ENCODE data around the gene ANKRD63.

DNA sequence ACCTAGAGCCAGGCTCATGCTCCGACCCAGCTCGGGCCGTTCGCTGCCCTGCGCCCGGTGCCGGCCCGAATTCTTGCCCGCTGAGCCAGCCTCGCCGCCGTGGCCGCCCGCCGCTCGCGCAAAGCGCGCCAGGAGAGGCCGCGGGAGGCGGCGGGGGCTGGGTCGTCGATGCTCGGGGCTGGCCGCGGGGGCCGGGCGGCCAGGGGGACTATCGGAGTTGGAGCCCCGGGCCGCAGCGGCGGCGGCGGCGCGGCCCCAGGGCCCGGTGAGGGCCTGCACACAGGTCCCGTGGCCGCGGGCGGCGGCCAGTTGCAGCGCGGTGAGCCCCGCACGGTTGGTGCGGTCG lies 1.1 kb downstream of the ANKRD63 start:
- TF ChIP-seq CEBPB (IDR thresholded peaks at IDR 0.05) = no peak
- TF ChIP-seq NFIC (IDR thresholded peaks at IDR 0.05) = no peak
- no peak for TF ChIP-seq RAD21 (IDR thresholded peaks at IDR 0.05; ENCODE audit: low read depth)
- TF ChIP-seq EP300 (IDR thresholded peaks at IDR 0.05; ENCODE audit: borderline replicate concordance) = no peak
- TF ChIP-seq TAF1 (IDR thresholded peaks at IDR 0.05; ENCODE audit: low read depth) = no peak
- TF ChIP-seq, protein P1, sequence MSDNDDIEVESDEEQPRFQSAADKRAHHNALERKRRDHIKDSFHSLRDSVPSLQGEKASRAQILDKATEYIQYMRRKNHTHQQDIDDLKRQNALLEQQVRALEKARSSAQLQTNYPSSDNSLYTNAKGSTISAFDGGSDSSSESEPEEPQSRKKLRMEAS (IDR thresholded peaks at IDR 0.05) = no peak
- TF ChIP-seq TEAD4 (IDR thresholded peaks at IDR 0.05) = no peak

Measured in Ishikawa (cell line).